ENCODE measurements around the gene UNC93B1. TPM values are rescaled to one million over a fixed set of nuclear protein-coding genes. Genes with fewer than 3 reads are reported as not detected.
"Not testable (repeated sequence)": the region's sequence is repeated elsewhere in the genome, so short reads cannot be mapped to it uniquely, and the experiment has no call there.

UNC93B1 gene
- total RNA-seq, 1 donor from 2014 or later = 9.9 TPM

DNA sequence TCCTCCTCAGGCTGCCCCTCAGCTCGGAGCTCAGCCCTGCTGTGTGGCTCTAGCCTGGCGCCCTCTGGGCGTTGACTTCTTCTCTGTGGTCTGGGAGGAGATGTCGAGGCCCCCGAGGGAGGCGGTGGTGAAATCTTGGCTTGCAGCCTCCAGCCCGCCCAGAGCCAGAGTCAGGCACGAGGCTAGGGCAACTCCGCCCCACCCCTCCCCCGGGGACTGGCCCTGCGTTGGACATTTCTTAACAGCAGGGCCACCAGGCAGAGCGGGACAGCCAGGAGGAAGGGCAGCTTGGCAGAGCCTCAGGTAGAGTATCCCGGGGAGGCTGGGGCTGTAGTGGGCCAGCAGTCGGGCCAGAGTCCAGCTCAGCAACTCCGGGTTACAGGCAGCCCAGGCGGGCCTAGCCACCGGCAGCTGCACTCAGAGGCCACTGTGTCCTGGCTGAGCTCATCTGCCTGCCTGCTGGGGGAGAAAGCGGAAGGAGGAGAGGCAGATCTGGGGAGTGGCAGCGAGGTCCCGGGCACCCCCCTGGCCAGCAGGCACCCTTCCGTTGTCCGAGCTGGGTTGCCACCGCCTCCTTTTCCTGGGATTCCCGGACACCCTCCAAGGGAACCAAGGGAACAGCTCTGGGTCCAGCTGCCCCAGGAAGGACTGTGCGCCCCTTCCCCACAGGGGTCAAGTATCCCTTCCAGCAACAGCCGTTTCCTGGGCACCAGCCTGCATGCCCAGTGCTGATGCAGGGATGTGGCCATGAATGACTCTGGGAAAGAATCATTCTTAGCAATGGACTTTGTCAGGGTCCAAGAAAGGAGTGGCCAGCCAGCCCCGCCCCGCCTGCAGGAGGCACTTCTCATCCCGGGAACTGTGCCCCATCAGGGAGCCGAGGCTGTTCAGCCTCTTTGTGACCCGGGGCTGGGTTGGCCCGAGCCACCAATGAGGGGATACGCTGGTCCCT is 6.5 kb upstream of the UNC93B1 start, which contains the start of gene ALDH3B1:
Gene ALDH3B1 (plus strand): TSS at position 238 of the 952 bp plus-strand sequence. CDS start 4,971 bp downstream, outside the sequence.
- DNase-seq (ENCODE audit: low spot score) = peak; percentile 91

DNA sequence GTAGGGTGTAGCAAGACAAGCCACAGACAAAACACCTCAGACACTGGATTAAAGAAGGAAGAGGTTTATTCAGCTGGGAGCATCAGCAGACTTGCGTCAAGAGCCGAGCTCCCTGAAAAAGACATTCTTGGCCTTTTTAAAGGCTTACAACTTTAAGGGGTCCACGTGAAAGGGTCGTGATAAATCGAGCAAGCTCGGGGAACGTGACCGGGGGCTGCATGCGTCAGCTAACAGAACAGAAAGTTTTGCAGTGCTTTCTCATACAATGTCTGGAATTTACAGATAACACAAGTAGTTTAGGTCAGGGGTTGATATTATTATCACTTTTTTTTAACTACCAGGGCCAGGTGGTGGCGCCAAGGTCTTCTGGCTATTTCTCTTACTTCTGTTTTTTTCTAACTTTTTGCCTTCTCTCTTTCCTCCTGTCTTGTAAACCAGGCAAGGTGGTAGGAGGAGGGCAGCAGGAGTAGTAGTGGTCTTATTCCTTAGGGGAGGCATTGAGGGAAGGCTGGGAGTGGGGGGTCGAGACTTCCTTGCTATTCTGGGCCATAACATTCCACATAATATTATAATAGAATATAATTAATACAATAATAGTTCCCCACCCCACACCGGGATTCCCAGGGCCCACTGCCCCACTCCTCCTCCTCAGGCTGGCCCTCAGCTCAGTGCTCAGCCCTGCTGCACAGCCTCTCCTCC is 5.6 kb upstream of the UNC93B1 start:
- peak; percentile 58 for DNase-seq (ENCODE audit: low spot score)

DNA sequence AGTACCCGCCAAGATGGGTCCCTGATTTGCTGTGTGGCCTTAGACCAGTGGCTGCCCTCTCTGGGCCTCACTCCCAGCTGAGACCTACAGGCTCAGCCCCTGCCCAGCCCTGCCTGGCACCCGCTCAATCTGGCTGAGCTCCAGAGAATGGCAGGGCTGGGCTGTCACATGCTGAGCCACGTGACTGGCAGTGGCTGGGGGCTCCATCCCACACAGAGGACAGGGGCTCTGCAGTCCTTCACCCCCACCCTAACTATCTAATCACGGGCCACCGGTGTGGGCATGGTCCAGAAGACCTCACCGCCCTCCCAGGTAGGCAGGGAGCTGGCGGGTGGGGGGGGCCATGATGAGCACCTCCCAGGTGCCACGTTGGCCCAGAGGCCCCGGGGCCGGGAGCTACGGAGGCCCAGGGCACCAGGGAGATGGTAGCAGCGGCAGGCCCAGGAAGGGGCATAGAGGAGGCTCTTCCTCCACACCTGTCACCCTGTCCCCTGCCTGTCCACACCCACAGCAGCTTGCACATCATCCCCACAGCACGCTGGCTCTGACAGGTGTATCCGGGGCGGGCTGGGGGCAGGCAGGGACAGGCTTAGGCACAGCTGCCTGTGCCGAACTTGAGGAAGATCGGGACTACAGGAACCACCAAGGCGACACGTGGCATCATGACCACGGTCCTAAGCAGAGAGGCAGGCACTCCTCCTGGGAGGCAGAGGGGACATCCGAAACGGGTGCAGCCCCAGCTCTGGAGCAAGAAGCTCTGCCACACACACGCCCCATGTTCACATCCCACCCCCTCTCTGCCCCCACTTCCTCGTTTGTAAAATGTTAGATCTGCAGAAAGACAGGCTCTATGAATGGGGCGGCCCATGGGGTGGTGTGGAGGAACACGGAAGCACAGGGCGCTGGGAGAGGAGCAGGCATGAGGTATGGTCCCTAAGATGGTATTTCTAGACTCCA is 4.8 kb upstream of the UNC93B1 start:
- no peak for DNase-seq (ENCODE audit: low spot score)

- no peak for DNase-seq (ENCODE audit: low spot score)
Measured at GRCh38 chr11:68007498-68008380, 3.8 kb upstream of the UNC93B1 start.

DNA sequence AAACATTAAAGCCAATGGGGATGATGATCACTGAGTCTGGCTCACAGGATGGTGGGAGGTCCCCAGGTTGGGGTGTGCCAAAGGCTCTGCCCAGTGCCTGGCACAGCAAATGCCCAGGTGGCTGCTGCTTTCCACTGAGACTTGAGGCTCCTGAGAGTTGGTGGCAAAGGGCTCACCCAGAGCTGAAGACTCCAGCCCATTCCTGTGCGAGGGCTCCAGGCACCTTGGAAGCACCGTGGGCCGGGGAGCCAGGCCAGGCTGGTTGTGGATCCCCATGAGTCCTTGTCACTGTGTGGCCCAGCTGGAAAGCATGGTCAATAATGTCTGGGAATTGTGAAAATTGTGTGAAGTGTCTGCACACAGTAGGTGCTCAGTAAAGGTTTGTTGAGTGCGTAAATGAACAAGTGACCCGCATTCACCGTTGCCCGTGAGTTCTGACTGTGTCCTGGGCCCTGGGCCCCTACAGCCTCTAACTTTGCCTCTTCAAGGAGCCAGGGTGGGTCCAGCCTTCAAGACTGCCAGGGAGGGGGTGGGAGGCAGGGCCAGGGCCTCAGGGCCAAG is 2.8 kb upstream of the UNC93B1 start:
- no peak for DNase-seq (ENCODE audit: low spot score)

DNA sequence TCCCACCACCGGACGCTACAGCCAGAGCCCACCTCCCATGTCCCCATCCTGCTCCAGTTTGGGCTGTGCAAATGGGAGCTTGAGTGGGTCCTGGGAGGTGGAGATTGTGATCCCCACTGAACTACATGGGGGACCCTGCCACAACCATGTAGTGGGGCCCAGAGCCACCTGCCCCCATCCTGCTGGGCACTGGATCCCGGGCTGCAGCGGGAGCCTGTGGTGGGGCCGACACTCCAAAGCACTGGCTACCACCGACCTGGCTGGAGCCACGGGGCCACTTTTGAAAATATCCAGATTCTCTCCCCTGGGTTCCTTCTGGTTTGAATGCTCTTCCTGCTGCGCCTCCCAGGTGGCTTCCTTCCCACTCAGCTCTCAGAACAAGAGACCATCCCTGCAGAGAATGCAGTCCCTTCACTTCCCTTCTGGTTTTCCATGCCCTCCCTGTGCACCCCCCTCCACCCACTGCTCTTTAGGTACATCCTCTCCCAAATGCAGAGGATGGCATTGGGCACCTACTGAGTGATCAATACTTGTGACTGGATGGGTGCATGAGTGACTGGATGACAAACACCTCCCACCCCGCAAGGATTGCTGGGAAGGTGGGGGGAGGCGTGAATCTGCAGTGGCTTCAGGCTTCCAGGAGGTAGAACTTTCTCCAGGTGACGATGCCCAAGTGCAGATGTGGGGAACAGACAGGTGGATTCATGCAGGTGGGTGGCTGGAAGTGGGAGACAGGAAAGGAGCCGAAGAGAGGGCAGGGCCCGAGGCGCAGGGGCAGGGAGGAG is 846 bp upstream of the UNC93B1 start:
- DNase-seq (ENCODE audit: low spot score) = no peak

DNA sequence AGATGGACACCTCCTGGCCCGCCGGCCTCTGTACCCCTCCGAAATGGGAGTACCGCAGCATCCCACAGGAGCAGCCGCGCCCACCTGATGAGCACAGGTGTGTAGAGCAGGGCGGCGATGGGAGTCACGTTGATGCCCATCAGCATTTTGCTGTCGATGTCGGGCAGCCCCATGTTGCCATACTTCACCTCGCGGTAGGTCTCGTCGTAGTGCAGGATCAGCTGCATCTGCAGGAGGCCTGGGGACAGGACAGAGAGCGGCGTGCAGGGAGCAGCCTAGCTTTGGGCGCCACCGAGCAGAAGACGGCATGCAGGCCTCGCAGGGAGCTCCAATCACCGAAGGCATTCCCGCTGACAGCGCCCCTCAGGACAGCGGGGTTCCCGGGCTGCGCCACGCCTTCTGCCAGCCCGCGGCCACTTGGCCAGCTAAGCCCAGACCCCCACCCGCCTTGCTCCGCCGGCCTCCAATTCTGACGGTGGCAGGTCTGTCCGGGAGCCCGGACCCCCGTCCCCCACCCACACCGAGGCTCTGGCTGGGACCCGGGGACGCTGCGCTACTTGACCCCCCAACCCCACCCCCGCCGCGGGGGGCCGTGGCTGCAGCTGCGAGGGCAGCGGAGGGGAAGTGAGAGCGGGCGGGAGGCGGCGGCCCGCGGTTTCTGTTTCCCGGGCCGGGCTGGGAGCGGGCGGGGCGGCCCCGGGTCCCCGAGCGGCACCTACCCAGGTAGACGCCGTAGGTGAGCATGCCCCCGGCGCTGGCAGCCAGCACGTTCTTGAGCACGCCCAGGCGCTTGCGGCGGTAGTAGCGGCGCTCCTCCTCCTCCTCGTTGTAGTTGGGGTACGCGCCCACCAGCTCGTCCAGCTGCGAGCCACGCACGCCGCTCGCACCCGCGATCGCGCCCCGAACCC is 705 bp downstream of the UNC93B1 start:
- peak; percentile 24 for DNase-seq (ENCODE audit: low spot score)

GRCh38 chr11:68002575-68002937 is 1.3 kb downstream of the UNC93B1 start:
- DNase-seq (ENCODE audit: low spot score) = no peak

- no peak for DNase-seq (ENCODE audit: low spot score)
Measured at GRCh38 chr11:67999704-68000103, 4.2 kb downstream of the UNC93B1 start.

DNA sequence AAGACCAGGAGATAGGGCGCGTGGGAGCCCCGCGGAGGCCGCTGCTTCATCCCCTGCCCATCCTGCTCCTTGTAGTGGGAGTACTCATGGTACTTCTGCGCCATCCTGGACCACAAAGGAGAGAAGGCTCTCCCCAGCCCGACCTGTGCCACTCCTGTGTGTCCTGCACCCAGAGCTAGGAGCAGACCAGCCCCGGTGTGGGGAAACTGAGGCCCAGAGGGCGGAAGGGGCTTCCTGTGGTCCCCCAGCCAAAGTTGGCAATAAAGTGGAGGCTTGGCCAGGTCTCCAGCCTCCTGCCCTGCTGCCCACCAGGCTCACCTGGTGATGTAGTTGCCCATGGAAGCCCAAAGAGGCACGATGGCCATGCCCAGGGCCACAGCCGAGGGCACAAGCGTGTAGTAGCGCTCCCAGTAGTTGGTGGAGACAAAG is 4.7 kb downstream of the UNC93B1 start:
- DNase-seq (ENCODE audit: low spot score) = no peak

- DNase-seq (ENCODE audit: low spot score) = no peak
Measured at GRCh38 chr11:67998150-67999045, 5.5 kb downstream of the UNC93B1 start.

DNA sequence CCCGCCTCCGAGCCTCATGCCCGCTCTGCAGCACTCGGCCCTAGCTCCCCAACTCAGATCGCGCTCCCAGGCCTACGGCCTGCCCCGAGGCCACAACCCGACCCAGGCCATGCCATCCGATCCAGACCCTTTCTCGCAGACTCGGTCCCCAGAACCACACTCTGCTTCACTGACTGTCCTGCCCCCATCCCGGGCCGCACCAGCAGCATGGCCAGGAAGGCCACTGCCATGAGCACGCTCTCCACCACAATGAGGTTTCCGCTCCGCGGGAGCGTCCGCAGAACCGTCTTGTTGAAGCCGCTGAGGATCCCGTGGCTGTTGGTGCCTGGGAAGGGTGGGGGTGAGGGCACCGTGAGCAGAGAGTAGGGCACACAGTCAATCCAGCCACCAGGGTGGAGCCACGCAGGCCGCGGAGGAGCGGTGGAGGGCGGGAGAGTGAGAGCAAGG is 6.4 kb downstream of the UNC93B1 start:
- DNase-seq (ENCODE audit: low spot score) = no peak

DNA sequence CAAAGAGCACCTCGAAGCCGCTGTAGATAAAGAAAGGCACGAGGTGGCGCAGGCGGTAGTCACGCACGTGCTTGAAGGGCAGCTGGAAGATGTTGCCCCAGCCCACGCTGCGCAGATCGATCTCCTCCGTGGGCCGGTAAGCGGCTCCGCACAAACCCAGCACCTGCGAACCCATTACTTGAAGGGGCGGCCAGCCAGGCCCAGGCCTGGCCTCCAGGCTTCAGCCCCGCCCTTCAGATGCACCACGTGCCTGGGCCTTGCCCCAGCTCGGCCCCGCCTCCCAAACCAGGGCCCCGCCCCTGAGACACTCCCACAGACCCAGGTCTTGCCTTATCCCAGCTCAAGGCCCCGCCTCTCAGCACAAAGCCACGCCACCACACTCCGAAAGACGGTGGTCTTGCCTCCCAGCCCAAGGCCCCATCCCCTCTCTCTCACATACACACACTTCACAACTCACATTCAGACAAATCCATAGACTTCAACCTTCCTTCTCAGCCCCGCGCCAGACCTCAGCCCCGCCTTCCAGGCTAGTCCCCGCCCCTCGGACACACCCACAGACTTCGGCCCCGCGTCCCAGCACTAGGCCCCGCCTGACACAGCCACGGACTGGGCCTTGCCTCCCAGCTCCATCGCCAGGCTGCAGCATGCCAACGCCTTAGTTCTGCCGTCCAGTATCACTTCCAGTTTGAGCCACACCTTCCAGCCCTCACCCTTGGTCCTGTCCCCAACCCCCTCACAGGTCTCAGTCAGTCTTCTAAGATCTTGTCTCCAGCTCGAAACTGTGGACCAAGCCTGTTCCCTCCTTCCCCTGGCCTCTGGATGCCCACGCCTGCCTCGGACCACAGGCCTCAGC is 7.0 kb downstream of the UNC93B1 start:
- DNase-seq (ENCODE audit: low spot score) = no peak

DNA sequence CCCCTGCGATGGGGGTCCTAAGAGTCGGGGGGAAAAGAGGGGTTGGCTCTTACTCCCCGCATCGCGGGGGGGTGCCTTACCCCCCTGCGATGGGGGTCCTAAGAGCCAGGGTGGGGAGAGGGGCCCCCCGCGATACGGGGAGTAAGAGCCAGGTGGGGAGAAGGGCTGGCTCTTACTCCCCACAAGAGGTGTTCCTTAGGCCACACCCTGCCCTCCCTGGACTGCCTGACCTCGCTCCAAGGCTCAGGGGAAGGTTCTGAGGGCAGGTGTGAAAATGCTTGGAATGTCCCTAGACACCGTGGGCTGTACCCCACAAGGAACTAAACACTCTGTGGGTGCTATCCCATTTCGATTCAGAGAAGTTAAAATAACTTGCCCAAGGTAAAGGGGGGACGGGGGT is 7.8 kb downstream of the UNC93B1 start:
- DNase-seq (ENCODE audit: low spot score) = no peak

GRCh38 chr11:67995579-67995978 is 8.3 kb downstream of the UNC93B1 start:
- not testable (repeated sequence) for DNase-seq (ENCODE audit: low spot score)

GRCh38 chr11:67995129-67995528 is 8.8 kb downstream of the UNC93B1 start:
- not testable (repeated sequence) for DNase-seq (ENCODE audit: low spot score)
